Activated naive CD8-positive, alpha-beta T cell treated with anti-CD3 and anti-CD28 coated beads, Interleukin-2, amount 10 ng/mL, durations not matched to agents 7 days and 5 days (primary cell): ENCODE results near the gene PTPN1. TPM values are rescaled to one million over a fixed set of nuclear protein-coding genes. Genes with fewer than 3 reads are reported as not detected.

Source experiments
- ATAC-seq: fragments of 150-1000 bp; cut with Tn5 transposase; one replicate; pipeline ENCODE4 v1.10.0; 2021; ENCODE audit warnings: low read depth, moderate library complexity
- POLR2A ChIA-PET: fragments of 350-600 bp; sonication (Branson Sonifier 250); formaldehyde crosslinking; loops from one replicate; lab custom pipeline; 2021; ENCODE audit warnings: antibody characterized with exemption; lab: Charles Lee
- DNase-seq: peaks from one replicate; pipeline ENCODE4 v3.0.0; 2021
- H3K27ac Mint-ChIP-seq: one replicate; pipeline ENCODE4 v1.8.0; 2022; ENCODE audit warnings: mild to moderate bottlenecking, mixed read lengths
- H3K27me3 Mint-ChIP-seq: one replicate; pipeline ENCODE4 v1.8.0; 2022; ENCODE audit warnings: mild to moderate bottlenecking, moderate library complexity, mixed read lengths
- H3K36me3 Mint-ChIP-seq: one replicate; pipeline ENCODE4 v1.8.0; 2021; ENCODE audit warnings: mild to moderate bottlenecking, mixed read lengths
- H3K4me1 Mint-ChIP-seq: one replicate; pipeline ENCODE4 v1.8.0; 2021; ENCODE audit warnings: mixed read lengths
- H3K4me3 Mint-ChIP-seq: one replicate; pipeline ENCODE4 v1.8.0; 2022; ENCODE audit warnings: mild to moderate bottlenecking, moderate library complexity, mixed read lengths
- H3K9me3 Mint-ChIP-seq: one replicate; pipeline ENCODE4 v1.8.0; 2021; ENCODE audit warnings: mixed read lengths
- total RNA-seq, 2 experiments: library from RNA; stranded (reverse); gene quantifications; one replicate each; pipeline ENCODE4 v1.2.3, GENCODE V29; 2021

Gene PTPN1
- total RNA-seq, 2 experiments from 2014 or later = 65.9 to 67.3 TPM

GRCh38 chr20:50621068-50621665 is 111.0 kb downstream of the PTPN1 start:
- Mint-ChIP-seq H3K4me3 (no peak overlapping the region), H3K4me1 (peaks cover 1% of the 10 kb centered on the region), H3K27ac (no peak overlapping the region), H3K9me3 (peaks cover 3% of the 10 kb centered on the region), H3K36me3 (no peaks in the 10 kb centered on the region), H3K27me3 (no peaks in the 10 kb centered on the region)
- ATAC-seq = no peak
- no peak for DNase-seq
- POLR2A ChIA-PET = no interaction called here

GRCh38 chr20:50624351-50625016 is 114.3 kb downstream of the PTPN1 start:
- H3K4me1 Mint-ChIP-seq = no peaks in the 10 kb centered on the region
- H3K9me3 Mint-ChIP-seq = peaks cover 2% of the 10 kb centered on the region
- H3K36me3 Mint-ChIP-seq = no peaks in the 10 kb centered on the region
- DNase-seq (no peak), ATAC-seq (no peak)
- no peaks in the 10 kb centered on the region for H3K27me3 Mint-ChIP-seq
- no peak overlapping the region for H3K27ac Mint-ChIP-seq
- POLR2A ChIA-PET = no interaction called here
- H3K4me3 Mint-ChIP-seq = no peak overlapping the region

GRCh38 chr20:50625986-50626677 is 115.9 kb downstream of the PTPN1 start:
- no peak overlapping the region for H3K4me3 Mint-ChIP-seq
- ATAC-seq (peak; percentile 39), DNase-seq (peak; percentile 51)
- no peak overlapping the region for H3K27ac Mint-ChIP-seq
- POLR2A ChIA-PET = no interaction called here
- no peaks in the 10 kb centered on the region for H3K4me1 Mint-ChIP-seq
- H3K9me3 Mint-ChIP-seq = no peaks in the 10 kb centered on the region
- H3K27me3 Mint-ChIP-seq = no peaks in the 10 kb centered on the region
- H3K36me3 Mint-ChIP-seq = no peaks in the 10 kb centered on the region

DNA sequence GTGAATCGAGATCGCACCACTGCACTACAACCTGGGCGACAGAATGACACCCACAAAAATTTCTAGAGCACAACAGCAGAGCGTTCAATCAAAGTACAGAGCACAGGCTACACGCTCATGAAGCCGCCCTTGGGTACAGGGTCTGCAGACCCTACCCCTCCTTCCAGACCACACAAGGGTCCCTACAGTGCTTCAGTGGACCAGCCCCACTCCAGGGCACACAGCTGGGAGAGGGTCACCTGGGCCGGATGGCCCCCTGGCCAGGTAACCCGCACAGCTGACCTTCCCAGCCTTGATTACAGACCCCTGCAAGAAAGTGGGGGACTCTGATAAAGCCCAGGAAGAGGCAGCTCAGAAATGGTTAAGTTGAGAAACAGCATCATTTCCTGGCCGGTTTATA is 117.6 kb downstream of the PTPN1 start:
- POLR2A ChIA-PET = interaction anchor here (0.6 kb wide), 1 partner anchor 11 kb away, joined by 5 read pairs; no protein-coding TSS in a partner anchor
- no peaks in the 10 kb centered on the region for H3K9me3 Mint-ChIP-seq
- ATAC-seq (no peak), DNase-seq (no peak)
- no peaks in the 10 kb centered on the region for H3K4me1 Mint-ChIP-seq
- H3K27ac Mint-ChIP-seq = no peak overlapping the region
- no peak overlapping the region for H3K4me3 Mint-ChIP-seq
- no peaks in the 10 kb centered on the region for H3K27me3 Mint-ChIP-seq
- no peaks in the 10 kb centered on the region for H3K36me3 Mint-ChIP-seq

DNA sequence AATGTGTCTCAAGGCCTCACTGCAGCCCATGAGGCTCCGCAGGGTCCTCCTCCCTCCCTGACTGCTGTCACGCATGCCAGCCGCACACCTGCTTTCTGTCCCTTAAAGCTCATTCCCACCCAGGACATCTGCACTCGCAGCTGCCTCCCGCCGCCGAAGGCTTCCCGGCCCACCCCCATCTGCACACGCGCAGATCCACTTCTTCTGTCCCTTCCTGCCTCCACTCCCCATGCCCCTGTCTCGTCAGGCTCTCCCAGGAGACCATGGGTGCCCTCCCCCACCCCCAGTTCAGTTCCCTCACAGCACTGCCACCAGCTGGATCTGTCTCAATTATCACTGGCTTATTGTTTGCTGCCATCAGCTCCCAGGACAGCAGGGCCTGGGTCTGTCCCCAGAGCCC is 118.1 kb downstream of the PTPN1 start:
- POLR2A ChIA-PET = interaction anchor here (0.6 kb wide), 2 partner anchors 11 to 37 kb away, joined by 3 to 5 read pairs; no protein-coding TSS in a partner anchor
- ATAC-seq = no peak
- no peaks in the 10 kb centered on the region for H3K9me3 Mint-ChIP-seq

DNA sequence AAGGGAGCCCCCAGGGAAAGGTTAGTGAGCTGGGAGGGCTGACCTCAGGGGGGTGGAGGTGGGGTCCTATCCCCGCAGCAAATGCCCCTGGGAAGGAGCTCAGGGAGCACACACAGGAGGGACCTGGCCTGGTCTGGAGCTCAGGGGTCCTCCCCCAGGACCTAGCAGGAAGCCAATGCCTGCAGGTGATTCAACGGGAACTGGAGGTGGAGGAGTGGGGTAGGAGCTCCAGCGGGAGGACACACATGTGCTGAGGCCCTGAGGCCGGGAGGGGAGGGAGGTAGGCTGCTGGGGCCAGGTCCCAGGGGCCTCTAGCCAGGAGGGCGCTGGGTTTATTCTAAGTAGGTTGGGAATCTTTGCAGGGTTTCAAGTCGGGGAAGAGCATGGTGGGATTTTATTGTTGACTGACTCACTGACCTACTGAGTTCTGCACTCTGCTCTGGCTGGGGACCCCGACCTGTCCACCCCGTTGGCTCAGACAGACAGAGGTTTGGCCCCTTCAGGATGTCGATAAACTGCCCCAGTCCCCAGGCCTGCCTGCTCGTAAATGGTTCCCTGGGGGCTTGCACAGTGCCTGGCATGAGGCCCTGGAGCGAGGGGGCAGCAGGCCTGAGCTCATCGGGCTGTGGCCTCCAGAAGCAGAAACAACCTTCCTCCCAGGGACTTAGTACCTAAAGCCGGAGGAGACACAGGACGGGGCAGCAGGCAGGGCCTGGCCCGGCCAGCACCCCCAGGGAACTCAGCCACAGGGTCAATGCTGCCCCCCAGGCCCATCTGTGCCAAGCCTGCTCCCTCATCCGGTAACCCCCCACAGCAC is 118.9 kb downstream of the PTPN1 start:
- H3K27me3 Mint-ChIP-seq = peaks cover 3% of the 10 kb centered on the region
- no peak overlapping the region for H3K27ac Mint-ChIP-seq
- ATAC-seq = no peak
- peaks cover 1% of the 10 kb centered on the region for H3K4me1 Mint-ChIP-seq
- POLR2A ChIA-PET = interaction anchor here (0.6 kb wide), 1 partner anchor 36 kb away, joined by 3 read pairs; no protein-coding TSS in a partner anchor
- no peaks in the 10 kb centered on the region for H3K9me3 Mint-ChIP-seq
- no peak for DNase-seq
- H3K4me3 Mint-ChIP-seq = no peak overlapping the region
- H3K36me3 Mint-ChIP-seq = no peaks in the 10 kb centered on the region

More for the DNA sequence above, 118.1 kb downstream of the PTPN1 start:
- no peaks in the 10 kb centered on the region for H3K36me3 Mint-ChIP-seq
- H3K4me3 Mint-ChIP-seq = no peak overlapping the region
- peaks cover 1% of the 10 kb centered on the region for H3K4me1 Mint-ChIP-seq
- no peak for DNase-seq
- H3K27ac Mint-ChIP-seq = no peak overlapping the region
- no peaks in the 10 kb centered on the region for H3K27me3 Mint-ChIP-seq

GRCh38 chr20:50629670-50630045 is 119.5 kb downstream of the PTPN1 start:
- Mint-ChIP-seq H3K4me1 (peaks cover 1% of the 10 kb centered on the region), H3K27me3 (peaks cover 3% of the 10 kb centered on the region), H3K9me3 (no peaks in the 10 kb centered on the region), H3K36me3 (no peaks in the 10 kb centered on the region), H3K27ac (no peak overlapping the region), H3K4me3 (no peak overlapping the region)
- POLR2A ChIA-PET = no interaction called here
- ATAC-seq (no peak), DNase-seq (no peak)

DNA sequence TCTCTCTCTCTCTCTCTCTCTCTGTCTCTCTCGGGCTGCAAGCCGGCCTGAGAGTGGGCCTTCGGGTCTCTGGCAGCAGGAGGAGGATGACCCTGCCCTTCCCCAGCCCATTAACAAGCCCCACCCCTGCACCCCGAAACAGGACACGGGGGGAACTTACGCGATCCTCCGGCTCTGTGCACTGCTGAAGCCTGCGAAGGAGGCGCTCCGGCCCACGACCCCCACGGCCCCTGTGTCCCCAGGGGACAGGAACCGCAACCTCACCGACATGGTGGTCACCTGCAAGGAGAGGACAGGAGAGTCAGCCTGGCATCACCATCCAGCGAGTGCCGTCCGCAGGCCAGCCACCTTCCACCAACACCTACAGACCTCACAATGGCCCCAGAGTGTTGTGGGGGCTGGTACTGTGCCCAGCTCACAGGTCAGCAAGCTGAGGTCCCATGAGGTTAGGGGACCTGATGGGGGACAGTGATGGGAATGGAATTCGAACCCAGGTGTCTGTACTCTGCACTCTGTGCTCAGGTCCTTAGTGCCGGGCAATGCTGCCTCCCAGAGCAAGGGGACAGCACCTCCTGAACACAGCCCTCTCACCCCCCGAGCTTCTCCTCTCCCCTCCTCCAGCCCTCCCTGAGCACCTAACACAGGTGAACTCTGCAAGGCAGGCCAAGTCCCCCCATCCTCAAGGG is 120.5 kb downstream of the PTPN1 start:
- H3K9me3 Mint-ChIP-seq = no peaks in the 10 kb centered on the region
- DNase-seq = no peak
- no peak overlapping the region for H3K4me3 Mint-ChIP-seq
- peaks cover 1% of the 10 kb centered on the region for H3K4me1 Mint-ChIP-seq
- ATAC-seq = no peak
- no peak overlapping the region for H3K27ac Mint-ChIP-seq
- H3K36me3 Mint-ChIP-seq = no peaks in the 10 kb centered on the region
- POLR2A ChIA-PET = no interaction called here
- H3K27me3 Mint-ChIP-seq = peaks cover 3% of the 10 kb centered on the region

DNA sequence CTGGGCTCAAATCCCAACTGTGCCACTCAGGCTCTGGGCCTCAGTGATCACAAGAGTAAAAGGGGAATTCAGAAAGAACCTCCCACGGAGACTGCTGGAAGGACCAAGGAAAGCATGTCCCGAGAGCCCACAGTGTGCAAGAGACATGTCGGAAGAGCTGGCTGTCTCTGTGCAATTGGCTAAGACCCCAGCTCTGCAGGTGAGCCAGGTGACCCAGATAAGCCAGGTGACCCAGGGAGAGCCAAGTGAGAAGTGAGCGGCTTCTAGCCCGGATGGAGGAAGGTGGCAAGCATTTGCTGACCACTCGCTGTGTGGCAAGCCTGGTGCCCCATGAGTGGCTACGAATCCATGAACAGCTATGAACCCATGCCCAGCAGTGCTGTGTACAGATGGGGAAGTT is 122.1 kb downstream of the PTPN1 start:
- no peak for DNase-seq
- Mint-ChIP-seq H3K36me3 (no peaks in the 10 kb centered on the region), H3K9me3 (no peaks in the 10 kb centered on the region), H3K4me1 (peaks cover 1% of the 10 kb centered on the region), H3K27me3 (peaks cover 6% of the 10 kb centered on the region), H3K4me3 (no peak overlapping the region), H3K27ac (no peak overlapping the region)
- POLR2A ChIA-PET = no interaction called here
- ATAC-seq = no peak

DNA sequence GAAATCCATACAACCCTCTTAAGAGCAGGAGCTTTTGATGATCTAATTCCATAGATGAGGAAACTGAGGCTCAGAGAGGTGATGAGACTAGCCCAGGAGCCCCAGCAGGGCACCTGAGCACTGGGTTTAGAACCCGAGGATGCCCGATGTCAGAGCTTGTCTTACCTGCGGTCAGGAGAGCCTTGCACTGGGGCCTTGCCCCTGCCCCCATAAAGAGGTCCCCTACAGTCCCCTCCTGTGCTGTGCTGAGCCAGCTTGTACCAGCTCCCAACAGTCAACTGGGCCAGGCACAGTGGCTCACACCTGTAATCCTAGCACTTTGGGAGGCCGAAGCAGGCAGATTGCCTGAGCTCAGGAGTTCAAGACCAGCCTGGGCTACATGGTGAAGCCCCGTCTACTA is 122.5 kb downstream of the PTPN1 start:
- Mint-ChIP-seq H3K4me1 (peaks cover 1% of the 10 kb centered on the region), H3K27ac (no peak overlapping the region), H3K36me3 (no peaks in the 10 kb centered on the region), H3K4me3 (no peak overlapping the region), H3K27me3 (peaks cover 6% of the 10 kb centered on the region), H3K9me3 (no peaks in the 10 kb centered on the region)
- POLR2A ChIA-PET = no interaction called here
- DNase-seq (no peak), ATAC-seq (no peak)

GRCh38 chr20:50633361-50633760 is 123.2 kb downstream of the PTPN1 start:
- Mint-ChIP-seq H3K36me3 (no peaks in the 10 kb centered on the region), H3K27ac (no peak overlapping the region), H3K27me3 (peaks cover 6% of the 10 kb centered on the region), H3K9me3 (no peaks in the 10 kb centered on the region), H3K4me1 (peaks cover 1% of the 10 kb centered on the region), H3K4me3 (no peak overlapping the region)
- DNase-seq (no peak), ATAC-seq (no peak)
- POLR2A ChIA-PET = no interaction called here

GRCh38 chr20:50634191-50634590 is 124.0 kb downstream of the PTPN1 start:
- ATAC-seq (no peak), DNase-seq (no peak)
- peaks cover 6% of the 10 kb centered on the region for H3K27me3 Mint-ChIP-seq
- no peaks in the 10 kb centered on the region for H3K9me3 Mint-ChIP-seq
- peaks cover 1% of the 10 kb centered on the region for H3K4me1 Mint-ChIP-seq
- no peak overlapping the region for H3K27ac Mint-ChIP-seq
- POLR2A ChIA-PET = no interaction called here
- no peak overlapping the region for H3K4me3 Mint-ChIP-seq
- H3K36me3 Mint-ChIP-seq = no peaks in the 10 kb centered on the region
